ENCODE measurements around the gene FGGY. TPM values are rescaled to one million over a fixed set of nuclear protein-coding genes. Genes with fewer than 3 reads are reported as not detected.

The FGGY gene
- total and polyA plus RNA-seq, 11 donors, result 7.2 to 42.9 (median 32.0) TPM

DNA sequence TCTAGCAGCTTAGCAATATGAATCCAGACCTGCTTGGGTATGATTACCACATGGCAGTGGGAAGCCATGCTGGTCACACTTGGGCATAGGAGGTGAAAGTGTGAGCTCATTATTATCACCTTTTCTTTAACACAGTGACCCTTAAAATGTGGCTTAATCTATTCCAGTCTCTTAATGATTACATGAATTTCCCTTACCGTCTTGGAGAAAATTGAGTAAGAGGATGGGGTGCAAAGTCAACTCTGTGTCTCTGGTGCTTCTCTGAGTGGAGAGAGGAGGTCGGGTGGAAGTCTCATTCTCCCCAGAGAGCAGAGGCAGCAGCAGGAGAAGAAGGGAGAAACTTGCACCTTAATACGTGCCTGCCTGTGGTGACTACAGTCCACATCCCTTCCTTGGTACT is 91.3 kb downstream of the FGGY start:
- Histone ChIP-seq H3K4me3 (no peak overlapping the region), H3K27ac (no peak overlapping the region), H3K4me1 (peaks cover 0 to 22% (median 10%) of the 10 kb centered on the region in 12 donors), H3K27me3 (no peaks in the 10 kb centered on the region), H3K9me3 (no peaks in the 10 kb centered on the region), H3K36me3 (no peaks in the 10 kb centered on the region)
- intact Hi-C loops (cut with DNase I), result no loop called here
- TF ChIP-seq POLR2A (IDR thresholded peaks at IDR 0.05), result no peak
- TF ChIP-seq CTCF (IDR thresholded peaks at IDR 0.05), result no peak
- WGBS, 4 donors, result 88 to 94% (median 91%) methylated on average over 3 of the region's 3 CpGs
- DNase-seq, result no peak
- no peak for ATAC-seq

DNA sequence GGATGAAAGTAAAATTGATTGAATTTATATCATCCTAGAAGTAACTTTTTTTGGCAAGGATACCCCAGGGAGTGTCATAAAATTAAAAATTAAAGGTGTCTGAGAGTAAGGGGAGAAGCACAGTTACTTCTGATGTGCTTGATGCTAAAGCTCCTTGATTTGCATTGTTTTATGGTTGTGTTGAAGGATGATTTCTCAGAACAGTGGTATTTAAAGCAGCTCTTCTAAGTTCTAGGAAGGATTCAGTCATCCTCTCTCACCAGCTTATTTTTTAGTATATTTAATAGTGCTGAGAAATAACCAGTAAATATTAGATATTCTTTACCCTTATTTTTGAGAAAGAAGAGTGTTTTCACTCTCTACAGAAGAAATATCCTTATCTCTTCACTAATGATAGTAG is 93.0 kb downstream of the FGGY start:
- H3K4me1 ChIP-seq, result peaks cover 0 to 38% (median 24%) of the 10 kb centered on the region in 12 donors
- no peak overlapping the region for H3K4me3 ChIP-seq
- no peak overlapping the region for H3K27ac ChIP-seq
- intact Hi-C loops (cut with DNase I), result loop anchor here in 5 of 10 donors (5.0 to 10.0 kb wide), 8 partner anchors 55 to 608 kb away; partner anchors contain the start of genes JUN (in 4 of the 5) and FGGY (in 3 of the 5)
- DNase-seq, result no peak
- H3K27me3 ChIP-seq, result no peaks in the 10 kb centered on the region
- H3K9me3 ChIP-seq, result no peaks in the 10 kb centered on the region
- ATAC-seq, result no peak
- H3K36me3 ChIP-seq, result no peaks in the 10 kb centered on the region
- TF ChIP-seq POLR2A (IDR thresholded peaks at IDR 0.05) (no peak), CTCF (IDR thresholded peaks at IDR 0.05) (no peak)

GRCh38 chr1:59390307-59390706 is 93.4 kb downstream of the FGGY start:
- Histone ChIP-seq H3K27ac (no peak overlapping the region), H3K36me3 (no peaks in the 10 kb centered on the region), H3K27me3 (no peaks in the 10 kb centered on the region), H3K9me3 (no peaks in the 10 kb centered on the region), H3K4me3 (no peak overlapping the region), H3K4me1 (peaks cover 0 to 39% (median 24%) of the 10 kb centered on the region in 12 donors)
- WGBS, 4 donors, result 75 to 85% (median 80%) methylated on average over 3 of the region's 3 CpGs
- intact Hi-C loops (cut with DNase I), result loop anchor here in 5 of 10 donors (5.0 to 10.0 kb wide), 8 partner anchors 54 to 608 kb away; partner anchors contain the start of genes JUN (in 4 of the 5) and FGGY (in 3 of the 5)
- ATAC-seq (no peak), DNase-seq (no peak)
- TF ChIP-seq POLR2A (IDR thresholded peaks at IDR 0.05), result no peak
- TF ChIP-seq CTCF (IDR thresholded peaks at IDR 0.05), result no peak

GRCh38 chr1:59391212-59392179 is 94.6 kb downstream of the FGGY start:
- TF ChIP-seq CTCF (IDR thresholded peaks at IDR 0.05), result no peak
- TF ChIP-seq POLR2A (IDR thresholded peaks at IDR 0.05), result no peak
- H3K27ac ChIP-seq, result peak overlapping the region in 6 of 12 donors; percentile 5 to 91 (median 89)
- ATAC-seq (no peak), DNase-seq (no peak)
- intact Hi-C loops (cut with DNase I), result loop anchor here in 8 of 10 donors (2.0 to 10.0 kb wide), 10 partner anchors 53 to 609 kb away; partner anchors contain the start of genes FGGY (in 5 of the 8) and JUN (in 4 of the 8)
- no peak overlapping the region for H3K4me3 ChIP-seq
- H3K9me3 ChIP-seq, result no peaks in the 10 kb centered on the region
- 61 to 72% (median 70%) methylated on average over 7 of the region's 7 CpGs for WGBS, 4 donors
- no peaks in the 10 kb centered on the region for H3K36me3 ChIP-seq
- peaks cover 0 to 39% (median 24%) of the 10 kb centered on the region in 12 donors for H3K4me1 ChIP-seq
- H3K27me3 ChIP-seq, result no peaks in the 10 kb centered on the region
